HepG2 (cell line): ENCODE results near the gene SLC23A2. TPM values are rescaled to one million over a fixed set of nuclear protein-coding genes. Genes with fewer than 3 reads are reported as not detected.

Source experiments
- ATAC-seq: fragments of 200-7000 bp; cut with Tn5 transposase; 3 replicates; pipeline ENCODE4 v1.9.1; 2020; ENCODE audit warnings: mild to moderate bottlenecking, moderate library complexity
- BruUV-seq: library from RNA; stranded (reverse); fragments of 400-500 nt; replicated peaks from 2 replicates; lab custom pipeline; 2021; lab: Mats Ljungman, UMichigan
- CTCF ChIA-PET: fragments of 300-600 bp; formaldehyde crosslinking; extraction: SDS; loops from one replicate; lab custom pipeline; 2021; ENCODE audit warnings: low total read pairs, inconsistent platforms, low intra/inter-chr PET ratio; lab: Yijun Ruan, JAX
- POLR2A ChIA-PET: fragments of 350-600 bp; sonication (Branson Sonifier 250); formaldehyde crosslinking; loops from one replicate; lab custom pipeline; 2020; ENCODE audit warnings: antibody characterized with exemption, inconsistent platforms; lab: Yijun Ruan, JAX
- DNase-seq: peaks from one replicate; pipeline ENCODE4 v3.0.0-alpha.2; 2015; ENCODE audit warnings: low spot score
- FAIRE-seq: peaks from 3 replicates; lab custom pipeline; 2011; peaks lifted over from hg19 to GRCh38; lab: Jason Lieb, UNC
- H2AFZ ChIP-seq: one replicate; pipeline ENCODE4 v1.6.1; 2011; ENCODE audit warnings: low read length, inconsistent platforms
- H3K27ac ChIP-seq: fragments of 300-600 bp; 3 replicates; pipeline ENCODE4 v1.8.0; 2011; ENCODE audit warnings: mixed run types, mild to moderate bottlenecking, mixed read lengths, low read length, inconsistent platforms; ENCODE audit not compliant: insufficient read depth; ENCODE audit errors: extremely low read length
- H3K27me3 ChIP-seq, 2 experiments: fragments of 200-600 bp in 1 of 2; 2 replicates in 1 of 2; 3 replicates in 1 of 2; pipeline versions ENCODE4 v1.6.0 to v1.8.0; 2011; ENCODE audit warnings: low read length in 2 of 2, mild to moderate bottlenecking in 2 of 2, moderate library complexity in 2 of 2, inconsistent platforms in 1 of 2; ENCODE audit not compliant: insufficient read depth in 2 of 2, control insufficient read depth in 1 of 2
- H3K36me3 ChIP-seq, 2 experiments: fragments of 200-600 bp in 1 of 2; replicated peaks in 1 of 2; 2 replicates in 1 of 2; 3 replicates in 1 of 2; pipeline versions ENCODE4 v1.5.1 to v1.8.0; 2011; ENCODE audit warnings: low read length in 2 of 2, inconsistent platforms in 1 of 2; ENCODE audit not compliant: insufficient read depth in 2 of 2, control insufficient read depth in 1 of 2
- H3K4me1 ChIP-seq: 2 replicates; pipeline ENCODE4 v1.5.1; 2012; ENCODE audit warnings: low read length, inconsistent platforms; ENCODE audit not compliant: insufficient read depth
- H3K4me2 ChIP-seq: 2 replicates; pipeline ENCODE4 v1.6.0; 2011; ENCODE audit warnings: low read depth, low read length, inconsistent platforms
- H3K4me3 ChIP-seq, 3 experiments: fragments of 200-600 bp in 1 of 3; sonication (generic), shearing (Covaris generic) in 1 of 3; replicated peaks in 1 of 3; 2 replicates each; pipeline ENCODE4 v1.5.1; 2011 to 2016; ENCODE audit warnings: low read length in 3 of 3, inconsistent platforms in 2 of 3, low read depth in 2 of 3, mild to moderate bottlenecking in 2 of 3, control low read depth in 1 of 3, mixed read lengths in 1 of 3; ENCODE audit not compliant: insufficient read depth in 1 of 3
- H3K79me2 ChIP-seq: one replicate; pipeline ENCODE4 v1.6.1; 2011; ENCODE audit warnings: low read length, inconsistent platforms; ENCODE audit not compliant: insufficient read depth
- H3K9ac ChIP-seq: 2 replicates; pipeline ENCODE4 v1.6.0; 2011; ENCODE audit warnings: mild to moderate bottlenecking, low read depth, low read length, inconsistent platforms; ENCODE audit not compliant: insufficient read depth
- H3K9me3 ChIP-seq: 2 replicates; pipeline ENCODE4 v1.5.1; 2012; ENCODE audit warnings: mild to moderate bottlenecking, low read length
- H4K20me1 ChIP-seq: 2 replicates; pipeline ENCODE4 v1.6.0; 2011; ENCODE audit warnings: inconsistent platforms, mild to moderate bottlenecking, low read length, moderate library complexity; ENCODE audit not compliant: insufficient read depth
- AKAP8 ChIP-seq: sonication (generic); formaldehyde crosslinking; IDR thresholded peaks from 2 replicates; pipeline ENCODE4 v1.5.1; 2020; ENCODE audit warnings: mild to moderate bottlenecking, missing genetic modification reagents
- ARID2 ChIP-seq: sonication (generic); formaldehyde crosslinking; IDR thresholded peaks from 2 replicates; pipeline ENCODE4 v1.8.1; 2022; ENCODE audit warnings: mild to moderate bottlenecking, missing genetic modification reagents, borderline replicate concordance
- EZH2 ChIP-seq: conservative IDR thresholded peaks from 2 replicates; pipeline ENCODE4 v1.6.1; 2012; ENCODE audit warnings: mild to moderate bottlenecking, low read depth, low read length, moderate library complexity
- FIP1L1 ChIP-seq: fragments of 200-400 bp; formaldehyde crosslinking; IDR thresholded peaks from 2 replicates; pipeline ENCODE4 v1.6.1; 2018; ENCODE audit warnings: low read depth, mild to moderate bottlenecking, low read length, moderate library complexity, borderline replicate concordance; ENCODE audit not compliant: insufficient read depth
- FOSL1 ChIP-seq: sonication (generic); formaldehyde crosslinking; IDR thresholded peaks from 2 replicates; pipeline ENCODE4 v1.9.0; 2021; ENCODE audit warnings: missing genetic modification reagents, borderline replicate concordance
- IKZF5 ChIP-seq: IDR thresholded peaks from 2 replicates; pipeline ENCODE4 v1.6.1; 2018; ENCODE audit warnings: missing genetic modification reagents, mild to moderate bottlenecking, missing compliant biosample characterization
- KAT7 ChIP-seq: IDR thresholded peaks from 2 replicates; pipeline ENCODE4 v1.6.1; 2018; ENCODE audit warnings: borderline replicate concordance, missing compliant biosample characterization
- MXD4 ChIP-seq: IDR thresholded peaks from 2 replicates; pipeline ENCODE4 v1.6.1; 2016; ENCODE audit warnings: mild to moderate bottlenecking, missing biosample characterization, missing genetic modification reagents
- RBAK ChIP-seq: sonication (generic); formaldehyde crosslinking; IDR thresholded peaks from 2 replicates; pipeline ENCODE4 v1.5.1; 2020; ENCODE audit warnings: mild to moderate bottlenecking, missing genetic modification reagents
- SALL2 ChIP-seq: sonication (generic); formaldehyde crosslinking; IDR thresholded peaks from 2 replicates; pipeline ENCODE4 v1.8.1; 2023; ENCODE audit warnings: mild to moderate bottlenecking, missing genetic modification reagents, inconsistent platforms
- SKIL ChIP-seq: sonication (generic); formaldehyde crosslinking; IDR thresholded peaks from 2 replicates; pipeline ENCODE4 v1.8.0; 2022; ENCODE audit warnings: missing genetic modification reagents, mild to moderate bottlenecking, moderate library complexity, borderline replicate concordance
- SNAI1 ChIP-seq: sonication (generic); formaldehyde crosslinking; IDR thresholded peaks from 2 replicates; pipeline ENCODE4 v1.5.0; 2020; ENCODE audit warnings: mild to moderate bottlenecking, missing genetic modification reagents, borderline replicate concordance
- SUZ12 ChIP-seq: fragments of 150-350 bp; IDR thresholded peaks from 2 replicates; pipeline ENCODE4 v1.6.1; 2014; ENCODE audit warnings: low read depth, low read length
- ZNF263 ChIP-seq: sonication (generic); formaldehyde crosslinking; IDR thresholded peaks from 2 replicates; pipeline ENCODE4 v1.4.0; 2020; ENCODE audit warnings: missing genetic modification reagents
- ZNF282 ChIP-seq: fragments of 450-650 bp; IDR thresholded peaks from 2 replicates; pipeline ENCODE4 v1.6.1; 2018; ENCODE audit not compliant: partially characterized antibody
- ZNF382 ChIP-seq: sonication (generic); formaldehyde crosslinking; IDR thresholded peaks from 2 replicates; pipeline ENCODE4 v1.5.0; 2020; ENCODE audit warnings: missing genetic modification reagents, mild to moderate bottlenecking, borderline replicate concordance
- ZNF572 ChIP-seq: sonication (generic); formaldehyde crosslinking; IDR thresholded peaks from 2 replicates; pipeline ENCODE4 v1.5.1; 2020; ENCODE audit warnings: mild to moderate bottlenecking, missing genetic modification reagents
- ZNF615 ChIP-seq: sonication (generic); formaldehyde crosslinking; IDR thresholded peaks from 2 replicates; pipeline ENCODE4 v1.5.0; 2020; ENCODE audit warnings: mild to moderate bottlenecking, missing genetic modification reagents, borderline replicate concordance
- ZNF720 ChIP-seq: sonication (generic); formaldehyde crosslinking; IDR thresholded peaks from 2 replicates; pipeline ENCODE4 v1.4.0; 2020; ENCODE audit warnings: missing genetic modification reagents
- WGBS: methylation state at CpG from one replicate; pipeline ENCODE4 v1.1.6; 2017; ENCODE audit warnings: low lambda C conversion rate; 5-methylcytosine and 5-hydroxymethylcytosine counted together
- in situ Hi-C: cut with HindIII; loops from 2 replicates; pipeline ENCODE4 v1.10.0; 2017; ENCODE audit warnings: low pct_unique_long_range_greater_than_20kb; ENCODE audit not compliant: extremely low pct_ligation_motif_present
- intact Hi-C: fragments of 100-400 bp; cut with micrococcal nuclease; formaldehyde crosslinking; loops from one replicate; pipeline ENCODE4 v1.10.0; 2022; ENCODE audit not compliant: unreplicated experiment
- polyA plus RNA-seq, 8 experiments: library from polyadenylated mRNA; depleted of rRNA in 3 of 8; stranded (reverse) in 7 of 8; unstranded in 1 of 8; fragments of >200 nt; fragmentation: Illumina TruSeq in 4 of 8; extraction: Trizol in 4 of 8; gene quantifications; 2 replicates each; pipeline versions ENCODE4 v1.2.1 to v1.2.3, GENCODE V29; 2011 to 2016; ENCODE audit warnings: low read depth in 4 of 8, missing spikeins in 1 of 8, mixed read lengths in 1 of 8; ENCODE audit not compliant: insufficient read depth in 1 of 8
- total RNA-seq, 5 experiments: library from RNA; depleted of rRNA; stranded (reverse); fragments of >200 nt; fragmentation: Illumina TruSeq; extraction: Trizol; gene quantifications; 2 replicates each; pipeline ENCODE4 v1.2.3, GENCODE V29; 2016; ENCODE audit warnings: low read depth in 1 of 5

The SLC23A2 gene
- total and polyA plus RNA-seq, 2 of the 13 experiments (the other 11 are each of a cell fraction or from before 2014, with no cell fraction given), result 42.2 to 51.2 TPM

GRCh38 chr20:4946986-4947385 lies 54.3 kb downstream of the SLC23A2 start:
- ChIA-PET POLR2A (no interaction called here), CTCF (no interaction called here)
- no peak for FAIRE-seq
- Histone ChIP-seq H4K20me1 (peaks cover 12% of the 10 kb centered on the region), H3K27ac (no peak overlapping the region), H3K4me3 (no peak overlapping the region), H3K9ac (no peak overlapping the region), H3K36me3 (peaks cover 14 to 40% of the 10 kb centered on the region in 2 experiments), H3K79me2 (peaks cover 33% of the 10 kb centered on the region), H3K4me2 (no peak overlapping the region), H3K4me1 (peaks cover 38% of the 10 kb centered on the region), H2AFZ (no peak overlapping the region), H3K27me3 (no peaks in the 10 kb centered on the region), H3K9me3 (no peaks in the 10 kb centered on the region)
- no peak for DNase-seq
- ATAC-seq, result no peak
- in situ Hi-C loops, result no loop called here
- no TSS peak for BruUV-seq
- TF ChIP-seq FOSL1 (CRISPR knock-in tag), result no peak
- TF ChIP-seq RBAK (CRISPR knock-in tag), result no peak
- TF ChIP-seq SNAI1 (CRISPR knock-in tag), result no peak
- TF ChIP-seq ZNF263 (CRISPR knock-in tag), result peak; percentile 75
- TF ChIP-seq ZNF615, result no peak
- no peak for TF ChIP-seq ZNF720
- TF ChIP-seq ZNF282, result no peak
- TF ChIP-seq ARID2 (CRISPR knock-in tag), result no peak
- WGBS, result 94% methylated on average over 6 of the region's 6 CpGs
- intact Hi-C loops, result no loop called here

- Histone ChIP-seq H3K4me1 (peaks cover 37% of the 10 kb centered on the region), H3K9me3 (no peaks in the 10 kb centered on the region), H3K36me3 (peaks cover 14 to 40% of the 10 kb centered on the region in 2 experiments), H3K27ac (no peak overlapping the region), H2AFZ (no peak overlapping the region), H3K79me2 (peaks cover 34% of the 10 kb centered on the region), H3K4me3 (no peak overlapping the region), H4K20me1 (peaks cover 12% of the 10 kb centered on the region), H3K9ac (no peak overlapping the region), H3K4me2 (no peak overlapping the region), H3K27me3 (no peaks in the 10 kb centered on the region)
- POLR2A ChIA-PET, result no interaction called here
- intact Hi-C loops (no loop called here), in situ Hi-C loops (no loop called here)
- CTCF ChIA-PET, result no interaction called here
- WGBS, result 99% methylated on average over 6 of the region's 6 CpGs
- BruUV-seq, result no TSS peak
- no peak for FAIRE-seq
- no peak for DNase-seq
- no peak for ATAC-seq
- TF ChIP-seq IKZF5 (CRISPR knock-in tag) (no peak), SKIL (CRISPR knock-in tag) (no peak), KAT7 (CRISPR knock-in tag) (no peak), AKAP8 (CRISPR knock-in tag) (no peak), EZH2 (no peak), ZNF382 (CRISPR knock-in tag) (no peak), SUZ12 (no peak), ZNF572 (no peak), SALL2 (no peak), FIP1L1 (no peak), MXD4 (CRISPR knock-in tag) (no peak)
Measured at GRCh38 chr20:4946585-4946984, 54.7 kb downstream of the SLC23A2 start.
